ENCODE results near the gene KIF26B.
"Not testable (repeated sequence)": the region's sequence is repeated elsewhere in the genome, so short reads cannot be mapped to it uniquely, and the experiment has no call there.

The KIF26B gene

DNA sequence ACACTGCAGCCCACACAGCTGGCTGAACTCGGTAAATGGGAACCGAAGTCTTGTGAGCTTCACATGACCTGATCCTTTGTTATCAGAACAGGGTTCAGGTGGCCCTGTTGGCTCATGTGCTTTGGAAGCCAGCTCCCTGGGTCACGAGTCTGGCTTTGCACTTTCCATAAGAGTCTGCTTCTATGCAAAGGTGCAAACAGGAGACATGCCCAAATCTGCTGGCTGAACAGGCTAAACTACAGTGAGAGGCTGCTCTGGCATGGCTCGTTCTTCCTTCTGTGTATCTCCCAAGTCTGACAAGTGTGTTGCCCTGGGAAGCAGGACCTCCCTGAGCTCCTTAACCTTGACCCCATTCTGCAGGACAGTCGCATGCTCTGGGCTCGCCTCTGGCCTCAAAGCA, 549.6 kb downstream of the KIF26B start:
- H3K36me3 ChIP-seq = peaks cover 57% of the 10 kb centered on the region
- DNase-seq = no peak
- H3K4me3 ChIP-seq (ENCODE audit: low read depth, low read length) = no peak overlapping the region
- TF ChIP-seq, protein P1, sequence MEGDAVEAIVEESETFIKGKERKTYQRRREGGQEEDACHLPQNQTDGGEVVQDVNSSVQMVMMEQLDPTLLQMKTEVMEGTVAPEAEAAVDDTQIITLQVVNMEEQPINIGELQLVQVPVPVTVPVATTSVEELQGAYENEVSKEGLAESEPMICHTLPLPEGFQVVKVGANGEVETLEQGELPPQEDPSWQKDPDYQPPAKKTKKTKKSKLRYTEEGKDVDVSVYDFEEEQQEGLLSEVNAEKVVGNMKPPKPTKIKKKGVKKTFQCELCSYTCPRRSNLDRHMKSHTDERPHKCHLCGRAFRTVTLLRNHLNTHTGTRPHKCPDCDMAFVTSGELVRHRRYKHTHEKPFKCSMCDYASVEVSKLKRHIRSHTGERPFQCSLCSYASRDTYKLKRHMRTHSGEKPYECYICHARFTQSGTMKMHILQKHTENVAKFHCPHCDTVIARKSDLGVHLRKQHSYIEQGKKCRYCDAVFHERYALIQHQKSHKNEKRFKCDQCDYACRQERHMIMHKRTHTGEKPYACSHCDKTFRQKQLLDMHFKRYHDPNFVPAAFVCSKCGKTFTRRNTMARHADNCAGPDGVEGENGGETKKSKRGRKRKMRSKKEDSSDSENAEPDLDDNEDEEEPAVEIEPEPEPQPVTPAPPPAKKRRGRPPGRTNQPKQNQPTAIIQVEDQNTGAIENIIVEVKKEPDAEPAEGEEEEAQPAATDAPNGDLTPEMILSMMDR (IDR thresholded peaks at IDR 0.05; ENCODE audit: low read depth, low read length) = no peak
- no peaks in the 10 kb centered on the region for H3K4me1 ChIP-seq
- H3K27me3 ChIP-seq = no peaks in the 10 kb centered on the region
- H3K9me3 ChIP-seq = no peaks in the 10 kb centered on the region

DNA sequence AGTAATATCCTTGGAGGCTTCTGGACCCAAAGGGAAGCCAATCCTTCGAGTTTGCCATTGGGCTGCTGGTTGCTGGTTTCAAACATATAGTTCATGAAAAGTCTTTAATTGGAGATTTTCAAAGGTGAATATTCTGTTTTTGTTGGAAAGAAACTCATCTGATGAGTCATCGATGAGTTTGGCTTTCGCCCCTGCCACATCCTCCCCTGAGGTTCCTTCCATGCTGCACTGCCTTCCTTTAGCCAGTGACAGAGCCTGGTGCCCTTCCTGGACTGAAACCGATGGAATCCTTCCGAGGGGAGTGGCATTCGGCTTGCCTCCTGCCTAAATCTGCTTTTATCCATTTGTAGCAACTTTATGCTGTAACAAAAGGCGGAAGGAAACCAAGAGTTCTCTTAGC, 550.0 kb downstream of the KIF26B start:
- H3K4me3 ChIP-seq (ENCODE audit: low read depth, low read length) = no peak overlapping the region
- no peaks in the 10 kb centered on the region for H3K4me1 ChIP-seq
- TF ChIP-seq, protein P1 (IDR thresholded peaks at IDR 0.05; ENCODE audit: low read depth, low read length) = no peak
- peaks cover 53% of the 10 kb centered on the region for H3K36me3 ChIP-seq
- no peaks in the 10 kb centered on the region for H3K27me3 ChIP-seq
- no peak for DNase-seq
- H3K9me3 ChIP-seq = no peaks in the 10 kb centered on the region

DNA sequence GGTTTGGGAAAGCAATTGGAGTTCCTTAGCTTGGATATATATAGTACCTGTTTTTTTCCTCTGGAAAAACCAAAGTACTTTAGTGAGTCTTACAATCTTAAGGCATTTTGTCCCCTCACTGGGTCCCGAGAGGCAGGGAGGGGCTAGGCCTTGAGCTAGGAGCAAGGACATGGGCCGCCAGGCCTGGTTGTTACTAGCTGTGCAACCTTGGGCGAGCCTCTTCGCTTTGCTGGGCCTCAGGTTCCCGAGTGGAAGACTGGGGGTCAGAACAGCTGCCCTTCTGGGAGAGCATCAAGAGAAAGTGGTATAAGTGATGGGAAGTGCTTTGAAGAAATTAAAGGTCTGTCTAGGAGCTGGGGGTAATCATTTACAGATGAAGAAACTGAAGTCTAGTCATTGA, 553.2 kb downstream of the KIF26B start:
- TF ChIP-seq, protein P1 (IDR thresholded peaks at IDR 0.05; ENCODE audit: low read depth, low read length) = no peak
- no peaks in the 10 kb centered on the region for H3K27me3 ChIP-seq
- H3K9me3 ChIP-seq = no peaks in the 10 kb centered on the region
- no peak overlapping the region for H3K4me3 ChIP-seq (ENCODE audit: low read depth, low read length)
- H3K36me3 ChIP-seq = peaks cover 26% of the 10 kb centered on the region
- DNase-seq = no peak
- H3K4me1 ChIP-seq = no peaks in the 10 kb centered on the region

DNA sequence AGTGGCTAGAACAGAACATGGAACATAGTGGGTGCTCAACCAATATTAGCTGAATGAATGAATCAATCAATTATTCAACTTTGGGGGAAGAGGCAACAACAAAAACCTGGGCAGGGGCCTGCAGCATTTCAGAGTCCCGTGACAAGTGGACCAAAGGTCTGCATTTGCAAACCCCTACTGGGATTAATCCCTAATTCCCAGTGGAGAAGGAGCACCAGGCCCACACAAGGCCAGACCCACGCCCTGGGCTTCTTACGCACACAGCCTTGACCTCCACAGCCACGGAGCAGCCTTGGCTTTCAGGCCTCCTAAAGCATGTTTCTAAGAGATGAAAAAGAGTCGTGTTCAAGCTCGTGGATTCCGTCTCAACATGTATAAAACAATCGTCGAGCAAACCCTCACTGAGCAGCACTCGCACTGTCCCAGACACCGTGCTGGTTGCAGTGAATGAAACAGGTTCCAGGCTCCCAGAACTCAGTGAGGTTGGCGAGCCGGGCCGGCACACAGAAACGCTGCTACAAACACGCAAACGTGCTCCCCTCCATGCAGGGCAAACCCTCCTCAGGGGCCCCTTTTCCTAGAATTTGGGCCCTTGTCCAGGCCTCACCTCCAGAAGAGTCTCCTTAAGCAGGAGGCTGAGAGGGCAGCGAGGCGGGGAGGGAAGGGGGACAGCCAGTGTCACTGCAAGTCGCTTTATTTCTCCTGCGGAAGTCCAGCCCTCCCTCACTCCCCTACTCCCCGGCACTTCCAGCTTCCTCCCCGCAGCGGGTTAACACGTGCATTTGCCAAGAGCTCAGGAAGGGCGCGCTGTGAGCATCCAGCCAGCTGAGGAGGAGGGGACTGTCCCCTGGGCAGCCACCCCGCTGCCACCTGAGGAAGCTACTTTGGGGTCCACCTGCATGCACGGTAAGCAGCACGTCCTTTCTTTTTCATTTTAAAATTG, 556.4 kb downstream of the KIF26B start:
- Histone ChIP-seq H3K9me3 (no peaks in the 10 kb centered on the region; the same call in 1 of the 2 replicates), H3K36me3 (no peaks in the 10 kb centered on the region; the same call in none of the 2 replicates), H3K27me3 (no peaks in the 10 kb centered on the region), H3K4me3 (ENCODE audit: low read depth, low read length) (no peak overlapping the region), H3K4me1 (no peaks in the 10 kb centered on the region)
- TF ChIP-seq, protein P1 (IDR thresholded peaks at IDR 0.05; ENCODE audit: low read depth, low read length) = no peak
- no peak for DNase-seq

DNA sequence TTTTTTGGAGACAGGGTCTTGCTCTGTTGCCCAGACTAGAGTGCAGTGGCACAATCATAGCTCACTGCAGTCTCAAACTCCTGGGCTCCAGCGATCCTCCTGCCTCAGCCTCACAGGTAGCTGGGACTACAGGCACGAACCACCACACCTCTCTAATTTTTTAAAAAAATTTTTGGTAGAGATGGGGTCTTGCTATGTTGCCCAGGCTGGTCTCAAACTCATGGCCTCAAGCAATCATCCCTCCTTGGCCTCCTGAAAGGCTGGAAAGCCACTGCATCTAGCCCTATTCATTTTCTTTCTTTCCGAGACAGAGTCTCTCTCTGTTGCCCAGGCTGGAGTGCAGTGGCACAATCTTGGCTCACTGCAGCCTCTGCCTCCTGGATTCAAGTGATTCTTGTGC, 559.2 kb downstream of the KIF26B start:
- not testable (repeated sequence) for H3K9me3 ChIP-seq, H3K36me3 ChIP-seq

DNA sequence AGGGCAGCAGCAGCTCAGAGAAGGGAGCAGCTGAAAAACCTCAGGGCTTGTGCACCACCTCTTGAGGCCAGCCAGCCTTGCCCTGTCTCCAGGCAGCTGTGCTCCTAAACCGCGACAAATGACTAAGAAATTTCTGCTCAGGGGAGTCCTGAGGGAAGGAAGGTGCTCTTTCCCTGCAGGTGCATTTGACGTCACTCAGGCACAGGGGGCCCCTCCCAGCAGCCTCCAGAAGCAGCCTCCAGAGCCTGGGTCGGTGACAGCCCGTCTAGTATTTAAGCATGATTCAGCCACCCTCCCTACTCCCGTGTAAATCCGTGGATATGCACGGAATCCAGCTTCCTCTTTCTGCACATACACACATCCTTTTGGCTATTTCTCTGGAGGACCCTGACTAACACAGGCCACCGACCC, 560.5 kb downstream of the KIF26B start:
- Histone ChIP-seq H3K4me1 (no peaks in the 10 kb centered on the region), H3K36me3 (no peaks in the 10 kb centered on the region; the same call in none of the 2 replicates), H3K27me3 (no peaks in the 10 kb centered on the region), H3K9me3 (no peaks in the 10 kb centered on the region; the same call in 1 of the 2 replicates), H3K4me3 (ENCODE audit: low read depth, low read length) (no peak overlapping the region)
- no peak for DNase-seq
- TF ChIP-seq, protein P1 (IDR thresholded peaks at IDR 0.05; ENCODE audit: low read depth, low read length) = no peak

More for the DNA sequence above, 559.2 kb downstream of the KIF26B start:
- not testable (repeated sequence) for H3K4me3 ChIP-seq (ENCODE audit: low read depth, low read length); H3K27me3 ChIP-seq; DNase-seq; H3K4me1 ChIP-seq
